ENCODE data around the gene IL1R1. TPM values are rescaled to one million over a fixed set of nuclear protein-coding genes. Genes with fewer than 3 reads are reported as not detected.

Gene IL1R1
- total RNA-seq, 1 experiment from 2014 or later = 23.5 TPM

GRCh38 chr2:102142829-102143449 is 393 bp downstream of the IL1R1 start:
- no peaks in the 10 kb centered on the region for H3K27me3 Mint-ChIP-seq (ENCODE audit: insufficient read depth, unreplicated experiment)
- Histone ChIP-seq H3K4me1 (no peaks in the 10 kb centered on the region), H3K36me3 (ENCODE audit: control insufficient read depth, insufficient read depth, low read length) (peaks cover 5% of the 10 kb centered on the region), H3K27me3 (replicated peaks; ENCODE audit: control insufficient read depth, insufficient read depth, low read length) (no peaks in the 10 kb centered on the region), H3K4me3 (ENCODE audit: low read depth, low read length) (peak overlapping the region; percentile 48), H3K9me3 (peaks cover 30% of the 10 kb centered on the region)
- ChIA-PET POLR2A (interaction anchor here (0.6 to 1.8 kb wide), 3 partner anchors 13 to 42 kb away, joined by 3 to 7 read pairs (median 5); no protein-coding TSS in a partner anchor), CTCF (interaction anchor here (0.6 to 2.5 kb wide), 6 partner anchors 13 to 123 kb away, joined by 3 to 15 read pairs (median 3); no protein-coding TSS in a partner anchor)
- intact Hi-C loops (cut with micrococcal nuclease; ENCODE audit: unreplicated experiment) = loop anchor here (1.0 to 5.0 kb wide), 3 partner anchors 13 to 81 kb away; no protein-coding TSS in a partner anchor
- peak in 1 of 2 experiments; percentile 59 for DNase-seq
- H3K27ac Mint-ChIP-seq (ENCODE audit: unreplicated experiment) = peak overlapping the region; percentile 95
- no TSS peak for BruUV-seq (replicated peaks)
- TF ChIP-seq, protein P1, sequence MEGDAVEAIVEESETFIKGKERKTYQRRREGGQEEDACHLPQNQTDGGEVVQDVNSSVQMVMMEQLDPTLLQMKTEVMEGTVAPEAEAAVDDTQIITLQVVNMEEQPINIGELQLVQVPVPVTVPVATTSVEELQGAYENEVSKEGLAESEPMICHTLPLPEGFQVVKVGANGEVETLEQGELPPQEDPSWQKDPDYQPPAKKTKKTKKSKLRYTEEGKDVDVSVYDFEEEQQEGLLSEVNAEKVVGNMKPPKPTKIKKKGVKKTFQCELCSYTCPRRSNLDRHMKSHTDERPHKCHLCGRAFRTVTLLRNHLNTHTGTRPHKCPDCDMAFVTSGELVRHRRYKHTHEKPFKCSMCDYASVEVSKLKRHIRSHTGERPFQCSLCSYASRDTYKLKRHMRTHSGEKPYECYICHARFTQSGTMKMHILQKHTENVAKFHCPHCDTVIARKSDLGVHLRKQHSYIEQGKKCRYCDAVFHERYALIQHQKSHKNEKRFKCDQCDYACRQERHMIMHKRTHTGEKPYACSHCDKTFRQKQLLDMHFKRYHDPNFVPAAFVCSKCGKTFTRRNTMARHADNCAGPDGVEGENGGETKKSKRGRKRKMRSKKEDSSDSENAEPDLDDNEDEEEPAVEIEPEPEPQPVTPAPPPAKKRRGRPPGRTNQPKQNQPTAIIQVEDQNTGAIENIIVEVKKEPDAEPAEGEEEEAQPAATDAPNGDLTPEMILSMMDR (IDR thresholded peaks at IDR 0.05; ENCODE audit: insufficient read depth in 1 of 2, low read depth in 1 of 2, low read length in 1 of 2, severe bottlenecking in 1 of 2, unreplicated experiment in 1 of 2) = no peak
- peaks cover 31% of the 10 kb centered on the region for H3K36me3 Mint-ChIP-seq (ENCODE audit: insufficient read depth, unreplicated experiment)
- H3K4me1 Mint-ChIP-seq (ENCODE audit: low read depth, unreplicated experiment) = peaks cover 6% of the 10 kb centered on the region
- H3K9me3 Mint-ChIP-seq (ENCODE audit: unreplicated experiment) = peaks cover 31% of the 10 kb centered on the region
- H3K4me3 Mint-ChIP-seq (ENCODE audit: unreplicated experiment) = peak overlapping the region; percentile 90

- ChIA-PET CTCF (interaction anchor here (1.0 to 2.5 kb wide), 3 partner anchors 12 to 123 kb away, joined by 3 to 15 read pairs (median 3); no protein-coding TSS in a partner anchor), POLR2A (interaction anchor here (0.6 to 1.8 kb wide), 2 partner anchors 39 to 43 kb away, joined by 3 to 5 read pairs; no protein-coding TSS in a partner anchor)
- intact Hi-C loops (cut with micrococcal nuclease; ENCODE audit: unreplicated experiment) = loop anchor here (2.0 to 5.0 kb wide), 2 partner anchors 43 to 81 kb away; no protein-coding TSS in a partner anchor
Observed at GRCh38 chr2:102143450-102143985, 972 bp downstream of the IL1R1 start.

GRCh38 chr2:102144128-102144527 is 1.6 kb downstream of the IL1R1 start:
- H3K4me1 ChIP-seq = no peaks in the 10 kb centered on the region
- peaks cover 33% of the 10 kb centered on the region for H3K9me3 ChIP-seq
- DNase-seq = no peak
- TF ChIP-seq, protein P1 (IDR thresholded peaks at IDR 0.05; ENCODE audit: insufficient read depth in 1 of 2, low read depth in 1 of 2, low read length in 1 of 2, severe bottlenecking in 1 of 2, unreplicated experiment in 1 of 2) = no peak
- no peak overlapping the region for H3K4me3 Mint-ChIP-seq (ENCODE audit: unreplicated experiment)
- intact Hi-C loops (cut with micrococcal nuclease; ENCODE audit: unreplicated experiment) = loop anchor here (5.0 kb wide), 1 partner anchor 82 kb away; no protein-coding TSS in a partner anchor
- H3K9me3 Mint-ChIP-seq (ENCODE audit: unreplicated experiment) = peaks cover 43% of the 10 kb centered on the region
- POLR2A ChIA-PET = no interaction called here
- H3K4me1 Mint-ChIP-seq (ENCODE audit: low read depth, unreplicated experiment) = peaks cover 6% of the 10 kb centered on the region
- no peaks in the 10 kb centered on the region for H3K27me3 ChIP-seq (replicated peaks; ENCODE audit: control insufficient read depth, insufficient read depth, low read length)
- H3K4me3 ChIP-seq (ENCODE audit: low read depth, low read length) = no peak overlapping the region
- H3K36me3 ChIP-seq (ENCODE audit: control insufficient read depth, insufficient read depth, low read length) = peaks cover 5% of the 10 kb centered on the region
- no TSS peak for BruUV-seq (replicated peaks)
- CTCF ChIA-PET = interaction anchor here (1.1 kb wide), 1 partner anchor 12 kb away, joined by 3 read pairs; no protein-coding TSS in a partner anchor
- no peaks in the 10 kb centered on the region for H3K27me3 Mint-ChIP-seq (ENCODE audit: insufficient read depth, unreplicated experiment)
- no peak overlapping the region for H3K27ac Mint-ChIP-seq (ENCODE audit: unreplicated experiment)
- peaks cover 31% of the 10 kb centered on the region for H3K36me3 Mint-ChIP-seq (ENCODE audit: insufficient read depth, unreplicated experiment)

More at GRCh38 chr2:102143450-102143985, 972 bp downstream of the IL1R1 start:
- BruUV-seq (replicated peaks) = TSS peak; percentile 68
- H3K27me3 ChIP-seq (replicated peaks; ENCODE audit: control insufficient read depth, insufficient read depth, low read length) = no peaks in the 10 kb centered on the region
- TF ChIP-seq, protein P1 (IDR thresholded peaks at IDR 0.05; ENCODE audit: insufficient read depth in 1 of 2, low read depth in 1 of 2, low read length in 1 of 2, severe bottlenecking in 1 of 2, unreplicated experiment in 1 of 2) = no peak
- H3K4me1 Mint-ChIP-seq (ENCODE audit: low read depth, unreplicated experiment) = peaks cover 6% of the 10 kb centered on the region
- H3K4me3 ChIP-seq (ENCODE audit: low read depth, low read length) = peak overlapping the region; percentile 48
- H3K4me1 ChIP-seq = no peaks in the 10 kb centered on the region
- peak overlapping the region; percentile 90 for H3K4me3 Mint-ChIP-seq (ENCODE audit: unreplicated experiment)
- peaks cover 5% of the 10 kb centered on the region for H3K36me3 ChIP-seq (ENCODE audit: control insufficient read depth, insufficient read depth, low read length)
- peaks cover 31% of the 10 kb centered on the region for H3K36me3 Mint-ChIP-seq (ENCODE audit: insufficient read depth, unreplicated experiment)
- H3K27ac Mint-ChIP-seq (ENCODE audit: unreplicated experiment) = peak overlapping the region; percentile 95
- peaks cover 31% of the 10 kb centered on the region for H3K9me3 ChIP-seq
- H3K27me3 Mint-ChIP-seq (ENCODE audit: insufficient read depth, unreplicated experiment) = no peaks in the 10 kb centered on the region
- peaks cover 37% of the 10 kb centered on the region for H3K9me3 Mint-ChIP-seq (ENCODE audit: unreplicated experiment)
- no peak for DNase-seq
